GM12878 (cell line): ENCODE measurements around the gene BTG2. TPM values are rescaled to one million over a fixed set of nuclear protein-coding genes. Genes with fewer than 3 reads are reported as not detected.

Source experiments
- ATAC-seq: fragments of 200-7000 bp; cut with Tn5 transposase; 3 replicates; pipeline ENCODE4 v1.9.1; 2020; ENCODE audit warnings: mild to moderate bottlenecking, moderate library complexity
- BruUV-seq: library from RNA; stranded (reverse); fragments of 400-500 nt; replicated peaks from 2 replicates; lab custom pipeline; 2021; lab: Mats Ljungman, UMichigan
- CTCF ChIA-PET: fragments of 300-600 bp; sonication (Branson Sonifier 250); formaldehyde crosslinking; extraction: SDS; loops from one replicate; lab custom pipeline; 2021; ENCODE audit warnings: inconsistent platforms; lab: Yijun Ruan, JAX
- POLR2A ChIA-PET: fragments of 350-600 bp; formaldehyde crosslinking; extraction: SDS; loops from one replicate; lab custom pipeline; 2021; ENCODE audit warnings: inconsistent platforms; lab: Charles Lee
- RAD21 ChIA-PET: fragments of 300-600 bp; sonication (Branson Sonifier 250); formaldehyde crosslinking; loops from one replicate; lab custom pipeline; 2023; ENCODE audit warnings: antibody characterized with exemption; ENCODE audit not compliant: unreplicated experiment; lab: Charles Lee
- SMC1A ChIA-PET: fragments of 300-600 bp; sonication (Branson Sonifier 250); formaldehyde crosslinking; loops from one replicate; lab custom pipeline; 2023; ENCODE audit not compliant: unreplicated experiment, uncharacterized antibody; lab: Charles Lee
- DNase-seq: peaks from one replicate; pipeline ENCODE4 v3.0.0-alpha.2; 2011; ENCODE audit warnings: low read depth, low spot score
- FAIRE-seq: peaks from 3 replicates; lab custom pipeline; 2011; peaks lifted over from hg19 to GRCh38; lab: Jason Lieb, UNC
- H2AFZ ChIP-seq: 2 replicates; pipeline ENCODE4 v1.6.0; 2011; ENCODE audit warnings: low read depth, low read length, control low read depth; ENCODE audit not compliant: control insufficient read depth
- H3K27ac ChIP-seq: 2 replicates; pipeline ENCODE4 v1.5.1; 2011; ENCODE audit warnings: control low read depth; ENCODE audit not compliant: control insufficient read depth, insufficient read depth
- H3K27me3 ChIP-seq, 2 experiments: replicated peaks in 1 of 2; 2 replicates each; pipeline versions ENCODE4 v1.6.0 to v1.6.1; 2011; ENCODE audit warnings: low read length in 1 of 2; ENCODE audit not compliant: control insufficient read depth in 2 of 2, insufficient read depth in 2 of 2
- H3K36me3 ChIP-seq, 2 experiments: 2 replicates each; pipeline ENCODE4 v1.5.1; 2011; ENCODE audit warnings: low read length in 1 of 2; ENCODE audit not compliant: control insufficient read depth in 2 of 2, insufficient read depth in 2 of 2
- H3K4me1 ChIP-seq: 2 replicates; pipeline ENCODE4 v1.6.1; 2011; ENCODE audit warnings: mild to moderate bottlenecking, low read length, moderate library complexity, mixed read lengths; ENCODE audit not compliant: control insufficient read depth, insufficient read depth
- H3K4me2 ChIP-seq: 2 replicates; pipeline ENCODE4 v1.6.0; 2011; ENCODE audit warnings: control low read depth; ENCODE audit not compliant: control insufficient read depth, insufficient read depth
- H3K4me3 ChIP-seq: fragments of 200-600 bp; sonication (generic); 2 replicates; pipeline ENCODE4 v1.5.1; 2016
- H3K79me2 ChIP-seq: 2 replicates; pipeline ENCODE4 v1.6.0; 2011; ENCODE audit warnings: low read length; ENCODE audit not compliant: control insufficient read depth, insufficient read depth
- H3K9ac ChIP-seq: 2 replicates; pipeline ENCODE4 v1.8.0; 2011; ENCODE audit warnings: low read length, control low read depth, mixed read lengths; ENCODE audit not compliant: control insufficient read depth, insufficient read depth
- H3K9me3 ChIP-seq: replicated peaks from 3 replicates; pipeline ENCODE4 v1.5.1; 2011; ENCODE audit warnings: mild to moderate bottlenecking, low read length; ENCODE audit not compliant: control insufficient read depth, insufficient read depth
- H4K20me1 ChIP-seq: 2 replicates; pipeline ENCODE4 v1.6.0; 2011; ENCODE audit not compliant: control insufficient read depth, insufficient read depth
- BCL11A ChIP-seq: IDR thresholded peaks from 2 replicates; pipeline ENCODE4 v1.6.1; 2011; ENCODE audit warnings: low read depth, low read length
- BRCA1 ChIP-seq: IDR thresholded peaks from 2 replicates; pipeline ENCODE4 v1.6.1; 2011; ENCODE audit warnings: low read depth, low read length, improper control_type of control experiment
- GATAD2B ChIP-seq: fragments of 450-650 bp; conservative IDR thresholded peaks from 2 replicates; pipeline ENCODE4 v1.6.1; 2017; ENCODE audit warnings: low read depth, mild to moderate bottlenecking, moderate library complexity
- MEF2A ChIP-seq: IDR thresholded peaks from 2 replicates; pipeline ENCODE4 v1.6.1; 2011; ENCODE audit warnings: low read depth, mild to moderate bottlenecking, low read length, moderate library complexity; ENCODE audit not compliant: insufficient read depth
- MEF2B ChIP-seq: fragments of 450-650 bp; IDR thresholded peaks from 2 replicates; pipeline ENCODE4 v1.6.1; 2018; ENCODE audit warnings: mild to moderate bottlenecking, moderate library complexity; ENCODE audit not compliant: partially characterized antibody, poor library complexity, severe bottlenecking
- NFYB ChIP-seq: IDR thresholded peaks from 2 replicates; pipeline ENCODE4 v1.6.1; 2011; ENCODE audit warnings: low read depth, mild to moderate bottlenecking, low read length, improper control_type of control experiment, moderate library complexity; ENCODE audit not compliant: insufficient read depth
- POLR2AphosphoS5 ChIP-seq: IDR thresholded peaks from 2 replicates; pipeline ENCODE4 v1.6.1; 2011; ENCODE audit warnings: mild to moderate bottlenecking, low read length, inconsistent platforms
- POU2F2 ChIP-seq: IDR thresholded peaks from 3 replicates; pipeline ENCODE4 v1.6.1; 2011; ENCODE audit warnings: low read depth, mild to moderate bottlenecking, low read length, borderline replicate concordance
- RUNX3 ChIP-seq: IDR thresholded peaks from 2 replicates; pipeline ENCODE4 v1.6.1; 2012; ENCODE audit warnings: low read length, inconsistent platforms
- SP1 ChIP-seq: IDR thresholded peaks from one replicate; pipeline ENCODE4 v1.6.1; 2011; ENCODE audit warnings: low read depth, low read length
- in situ Hi-C: fragments of 300-500 bp; cut with MboI; formaldehyde crosslinking; loops from 9 replicates; pipeline ENCODE4 v1.14.3; 2018; ENCODE audit warnings: mixed read lengths
- intact Hi-C: fragments of 100-400 bp; cut with micrococcal nuclease; formaldehyde crosslinking; loops from one replicate; pipeline ENCODE4 v1.14.2; 2022; ENCODE audit not compliant: unreplicated experiment
- polyA plus RNA-seq, 11 experiments: library from polyadenylated mRNA; depleted of rRNA in 4 of 11; unstranded in 6 of 11; stranded (reverse) in 5 of 11; fragments of >200 nt; fragmentation: Nextera tagmentation in 4 of 11; fragmentation: Illumina TruSeq in 1 of 11; extraction: Ambion mirVana in 4 of 11; extraction: Trizol in 1 of 11; gene quantifications; 1 replicate in 1 of 11; 2 replicates in 10 of 11; pipeline versions ENCODE4 v1.2.1 to v1.2.3, GENCODE V29; 2011 to 2016; ENCODE audit warnings: inconsistent platforms in 2 of 11, missing spikeins in 2 of 11, low read depth in 1 of 11
- total RNA-seq, 4 experiments: library from RNA; depleted of rRNA in 3 of 4; stranded (reverse); fragments of >200 nt in 3 of 4; fragmentation: Illumina TruSeq in 1 of 4; extraction: Trizol in 1 of 4; gene quantifications; 2 replicates each; pipeline versions ENCODE4 v1.2.1 to v1.2.3, GENCODE V29; 2013 to 2021
- TF ChIP-seq, protein P1 (sequence below): IDR thresholded peaks from 2 replicates; pipeline ENCODE4 v1.6.1; 2012; ENCODE audit warnings: low read depth, low read length, improper control_type of control experiment
- TF ChIP-seq, protein P2 (sequence below): fragments of 450-650 bp; IDR thresholded peaks from 2 replicates; pipeline ENCODE4 v1.6.1; 2016; ENCODE audit warnings: mild to moderate bottlenecking, moderate library complexity, borderline replicate concordance
- TF ChIP-seq, protein P3 (sequence below): IDR thresholded peaks from 2 replicates; pipeline ENCODE4 v1.6.1; 2012; ENCODE audit warnings: improper control_type of control experiment, low read depth, low read length; ENCODE audit not compliant: insufficient replicate concordance

BTG2 gene
- total and polyA plus RNA-seq, 10 of the 15 experiments (the other 5 are each of a cell fraction or from before 2014, with no cell fraction given) = 23.3 to 160 (median 98.1) TPM

GRCh38 chr1:203322500-203323179, 17.3 kb downstream of the BTG2 start:
- ATAC-seq = no peak
- no peak overlapping the region for H3K4me3 ChIP-seq
- H3K9ac ChIP-seq = no peak overlapping the region
- POLR2A ChIA-PET = interaction anchor here (2.9 to 9.5 kb wide), 3 partner anchors 13 to 36 kb away, joined by 20 to 395 read pairs (median 393); partner anchors contain the start of gene BTG2
- intact Hi-C loops (no loop called here), in situ Hi-C loops (no loop called here)
- RAD21 ChIA-PET = interaction anchor here (5.8 to 9.5 kb wide), 4 partner anchors 13 to 53 kb away, joined by 53 to 541 read pairs (median 254); partner anchors contain the start of gene BTG2
- H3K27me3 ChIP-seq = no peaks in the 10 kb centered on the region
- DNase-seq = no peak
- H3K9me3 ChIP-seq = no peaks in the 10 kb centered on the region
- H3K79me2 ChIP-seq = peaks cover 14% of the 10 kb centered on the region
- H3K4me1 ChIP-seq = peaks cover 71% of the 10 kb centered on the region
- no peaks in the 10 kb centered on the region for H3K36me3 ChIP-seq
- BruUV-seq = no TSS peak
- no peak overlapping the region for H2AFZ ChIP-seq
- SMC1A ChIA-PET = interaction anchor here (6.6 to 9.8 kb wide), 4 partner anchors 13 to 41 kb away, joined by 74 to 590 read pairs (median 251); partner anchors contain the start of gene BTG2
- H3K27ac ChIP-seq = no peak overlapping the region
- H4K20me1 ChIP-seq = no peaks in the 10 kb centered on the region
- CTCF ChIA-PET = interaction anchor here (9.1 to 10.0 kb wide), 3 partner anchors 13 to 53 kb away, joined by 177 to 281 read pairs (median 207); partner anchors contain the start of gene BTG2
- no peak for FAIRE-seq
- no peak overlapping the region; the same call in 1 of the 2 replicates for H3K4me2 ChIP-seq
- TF ChIP-seq BRCA1 (no peak), SP1 (no peak), MEF2B (peak; percentile 20), BCL11A (no peak), POU2F2 (no peak), POLR2AphosphoS5 (no peak), NFYB (peak; percentile 47), GATAD2B (no peak), MEF2A (no peak), RUNX3 (no peak)
- TF ChIP-seq, protein P1, sequence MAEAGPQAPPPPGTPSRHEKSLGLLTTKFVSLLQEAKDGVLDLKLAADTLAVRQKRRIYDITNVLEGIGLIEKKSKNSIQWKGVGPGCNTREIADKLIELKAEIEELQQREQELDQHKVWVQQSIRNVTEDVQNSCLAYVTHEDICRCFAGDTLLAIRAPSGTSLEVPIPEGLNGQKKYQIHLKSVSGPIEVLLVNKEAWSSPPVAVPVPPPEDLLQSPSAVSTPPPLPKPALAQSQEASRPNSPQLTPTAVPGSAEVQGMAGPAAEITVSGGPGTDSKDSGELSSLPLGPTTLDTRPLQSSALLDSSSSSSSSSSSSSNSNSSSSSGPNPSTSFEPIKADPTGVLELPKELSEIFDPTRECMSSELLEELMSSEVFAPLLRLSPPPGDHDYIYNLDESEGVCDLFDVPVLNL = no peak
- TF ChIP-seq, protein P2, sequence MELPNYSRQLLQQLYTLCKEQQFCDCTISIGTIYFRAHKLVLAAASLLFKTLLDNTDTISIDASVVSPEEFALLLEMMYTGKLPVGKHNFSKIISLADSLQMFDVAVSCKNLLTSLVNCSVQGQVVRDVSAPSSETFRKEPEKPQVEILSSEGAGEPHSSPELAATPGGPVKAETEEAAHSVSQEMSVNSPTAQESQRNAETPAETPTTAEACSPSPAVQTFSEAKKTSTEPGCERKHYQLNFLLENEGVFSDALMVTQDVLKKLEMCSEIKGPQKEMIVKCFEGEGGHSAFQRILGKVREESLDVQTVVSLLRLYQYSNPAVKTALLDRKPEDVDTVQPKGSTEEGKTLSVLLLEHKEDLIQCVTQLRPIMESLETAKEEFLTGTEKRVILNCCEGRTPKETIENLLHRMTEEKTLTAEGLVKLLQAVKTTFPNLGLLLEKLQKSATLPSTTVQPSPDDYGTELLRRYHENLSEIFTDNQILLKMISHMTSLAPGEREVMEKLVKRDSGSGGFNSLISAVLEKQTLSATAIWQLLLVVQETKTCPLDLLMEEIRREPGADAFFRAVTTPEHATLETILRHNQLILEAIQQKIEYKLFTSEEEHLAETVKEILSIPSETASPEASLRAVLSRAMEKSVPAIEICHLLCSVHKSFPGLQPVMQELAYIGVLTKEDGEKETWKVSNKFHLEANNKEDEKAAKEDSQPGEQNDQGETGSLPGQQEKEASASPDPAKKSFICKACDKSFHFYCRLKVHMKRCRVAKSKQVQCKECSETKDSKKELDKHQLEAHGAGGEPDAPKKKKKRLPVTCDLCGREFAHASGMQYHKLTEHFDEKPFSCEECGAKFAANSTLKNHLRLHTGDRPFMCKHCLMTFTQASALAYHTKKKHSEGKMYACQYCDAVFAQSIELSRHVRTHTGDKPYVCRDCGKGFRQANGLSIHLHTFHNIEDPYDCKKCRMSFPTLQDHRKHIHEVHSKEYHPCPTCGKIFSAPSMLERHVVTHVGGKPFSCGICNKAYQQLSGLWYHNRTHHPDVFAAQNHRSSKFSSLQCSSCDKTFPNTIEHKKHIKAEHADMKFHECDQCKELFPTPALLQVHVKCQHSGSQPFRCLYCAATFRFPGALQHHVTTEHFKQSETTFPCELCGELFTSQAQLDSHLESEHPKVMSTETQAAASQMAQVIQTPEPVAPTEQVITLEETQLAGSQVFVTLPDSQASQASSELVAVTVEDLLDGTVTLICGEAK = no peak
- TF ChIP-seq, protein P3, sequence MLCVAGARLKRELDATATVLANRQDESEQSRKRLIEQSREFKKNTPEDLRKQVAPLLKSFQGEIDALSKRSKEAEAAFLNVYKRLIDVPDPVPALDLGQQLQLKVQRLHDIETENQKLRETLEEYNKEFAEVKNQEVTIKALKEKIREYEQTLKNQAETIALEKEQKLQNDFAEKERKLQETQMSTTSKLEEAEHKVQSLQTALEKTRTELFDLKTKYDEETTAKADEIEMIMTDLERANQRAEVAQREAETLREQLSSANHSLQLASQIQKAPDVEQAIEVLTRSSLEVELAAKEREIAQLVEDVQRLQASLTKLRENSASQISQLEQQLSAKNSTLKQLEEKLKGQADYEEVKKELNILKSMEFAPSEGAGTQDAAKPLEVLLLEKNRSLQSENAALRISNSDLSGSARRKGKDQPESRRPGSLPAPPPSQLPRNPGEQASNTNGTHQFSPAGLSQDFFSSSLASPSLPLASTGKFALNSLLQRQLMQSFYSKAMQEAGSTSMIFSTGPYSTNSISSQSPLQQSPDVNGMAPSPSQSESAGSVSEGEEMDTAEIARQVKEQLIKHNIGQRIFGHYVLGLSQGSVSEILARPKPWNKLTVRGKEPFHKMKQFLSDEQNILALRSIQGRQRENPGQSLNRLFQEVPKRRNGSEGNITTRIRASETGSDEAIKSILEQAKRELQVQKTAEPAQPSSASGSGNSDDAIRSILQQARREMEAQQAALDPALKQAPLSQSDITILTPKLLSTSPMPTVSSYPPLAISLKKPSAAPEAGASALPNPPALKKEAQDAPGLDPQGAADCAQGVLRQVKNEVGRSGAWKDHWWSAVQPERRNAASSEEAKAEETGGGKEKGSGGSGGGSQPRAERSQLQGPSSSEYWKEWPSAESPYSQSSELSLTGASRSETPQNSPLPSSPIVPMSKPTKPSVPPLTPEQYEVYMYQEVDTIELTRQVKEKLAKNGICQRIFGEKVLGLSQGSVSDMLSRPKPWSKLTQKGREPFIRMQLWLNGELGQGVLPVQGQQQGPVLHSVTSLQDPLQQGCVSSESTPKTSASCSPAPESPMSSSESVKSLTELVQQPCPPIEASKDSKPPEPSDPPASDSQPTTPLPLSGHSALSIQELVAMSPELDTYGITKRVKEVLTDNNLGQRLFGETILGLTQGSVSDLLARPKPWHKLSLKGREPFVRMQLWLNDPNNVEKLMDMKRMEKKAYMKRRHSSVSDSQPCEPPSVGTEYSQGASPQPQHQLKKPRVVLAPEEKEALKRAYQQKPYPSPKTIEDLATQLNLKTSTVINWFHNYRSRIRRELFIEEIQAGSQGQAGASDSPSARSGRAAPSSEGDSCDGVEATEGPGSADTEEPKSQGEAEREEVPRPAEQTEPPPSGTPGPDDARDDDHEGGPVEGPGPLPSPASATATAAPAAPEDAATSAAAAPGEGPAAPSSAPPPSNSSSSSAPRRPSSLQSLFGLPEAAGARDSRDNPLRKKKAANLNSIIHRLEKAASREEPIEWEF = no peak
